Thoracic aorta (tissue), 2 donors: ENCODE results near the gene TBPL2. TPM values are rescaled to one million over a fixed set of nuclear protein-coding genes. Genes with fewer than 3 reads are reported as not detected.

Experiments
- ATAC-seq: fragments of 150-250 bp; one replicate; pipeline ENCODE4 v1.8.0; 2017; ENCODE audit warnings: low read depth; ENCODE audit not compliant: insufficient number of reproducible peaks, low FRiP score
- DNase-seq: peaks from one replicate; pipeline ENCODE4 v3.0.0-alpha.2; 2020; ENCODE audit warnings: low spot score
- H3K27ac ChIP-seq, 2 donors: fragments of 200-600 bp; sonication (generic); 1 replicate in 1 of 2; 2 replicates in 1 of 2; pipeline ENCODE4 v1.5.1; 2016; ENCODE audit warnings: mild to moderate bottlenecking in 2 of 2, moderate library complexity in 2 of 2
- H3K27me3 ChIP-seq: fragments of 200-600 bp; sonication (generic); replicated peaks from 2 replicates; pipeline ENCODE4 v1.6.0; 2016; ENCODE audit warnings: mild to moderate bottlenecking; ENCODE audit not compliant: insufficient read depth
- H3K36me3 ChIP-seq: fragments of 200-600 bp; sonication (generic); one replicate; pipeline ENCODE4 v1.5.1; 2016
- H3K4me1 ChIP-seq, 2 donors: fragments of 200-600 bp; sonication (generic); 1 replicate in 1 of 2; 2 replicates in 1 of 2; pipeline versions ENCODE4 v1.5.1 to v1.6.0; 2016; ENCODE audit warnings: low read depth in 2 of 2, mild to moderate bottlenecking in 1 of 2; ENCODE audit not compliant: control insufficient read depth in 1 of 2
- H3K4me3 ChIP-seq: fragments of 200-600 bp; sonication (generic); 2 replicates; pipeline ENCODE4 v1.5.1; 2016; ENCODE audit warnings: mild to moderate bottlenecking
- H3K9me3 ChIP-seq: fragments of 200-600 bp; sonication (generic); 2 replicates; pipeline ENCODE4 v1.5.1; 2016
- CTCF ChIP-seq: fragments of 200-600 bp; sonication (generic); IDR thresholded peaks from one replicate; pipeline ENCODE4 v1.5.1; 2019; ENCODE audit warnings: antibody characterized with exemption
- total RNA-seq, 2 donors: library from RNA; depleted of rRNA; stranded (reverse); fragments of >200 nt; gene quantifications; one replicate each; pipeline versions ENCODE4 v1.1.0 to v1.2.3, GENCODE V29; 2016

TBPL2 gene
- total RNA-seq, 2 donors from 2014 or later, result not detected

- no peak overlapping the region for H3K4me3 ChIP-seq
- no peaks in the 10 kb centered on the region for H3K36me3 ChIP-seq
- H3K4me1 ChIP-seq, result peaks cover 0 to 9% of the 10 kb centered on the region in 2 donors
- no peaks in the 10 kb centered on the region for H3K9me3 ChIP-seq
- no peak for TF ChIP-seq CTCF
- H3K27me3 ChIP-seq, result no peaks in the 10 kb centered on the region
- DNase-seq, result no peak
- no peak overlapping the region for H3K27ac ChIP-seq
- no peak for ATAC-seq
These were observed 23.6 kb downstream of the TBPL2 start for GRCh38 chr14:55416866-55417265.

- Histone ChIP-seq H3K36me3 (no peaks in the 10 kb centered on the region), H3K27me3 (no peaks in the 10 kb centered on the region), H3K4me1 (peaks cover 12 to 25% of the 10 kb centered on the region in 2 donors), H3K4me3 (no peak overlapping the region), H3K9me3 (no peaks in the 10 kb centered on the region), H3K27ac (no peak overlapping the region)
- no peak for TF ChIP-seq CTCF
- ATAC-seq, result no peak
- no peak for DNase-seq
These were observed 25.9 kb downstream of the TBPL2 start for GRCh38 chr14:55414551-55414950.

GRCh38 chr14:55412676-55413075 lies 27.7 kb downstream of the TBPL2 start:
- H3K27ac ChIP-seq, result no peak overlapping the region
- no peaks in the 10 kb centered on the region for H3K36me3 ChIP-seq
- H3K9me3 ChIP-seq, result no peaks in the 10 kb centered on the region
- no peak for DNase-seq
- TF ChIP-seq CTCF, result no peak
- H3K4me3 ChIP-seq, result no peak overlapping the region
- H3K27me3 ChIP-seq, result no peaks in the 10 kb centered on the region
- ATAC-seq, result no peak
- H3K4me1 ChIP-seq, result peaks cover 15 to 44% of the 10 kb centered on the region in 2 donors

GRCh38 chr14:55411426-55412389 lies 28.7 kb downstream of the TBPL2 start, which contains the start of gene ATG14:
ATG14 (minus strand) TSS chr14:55411830; CDS start chr14:55411822, 8 bp downstream.
- DNase-seq (peak; percentile 50), ATAC-seq (peak; percentile 93)
- no peaks in the 10 kb centered on the region for H3K9me3 ChIP-seq
- peak within 1 kb of the TSS; percentile 87 for H3K4me3 ChIP-seq
- peak within 1 kb of the TSS; percentile 81 to 83 for H3K27ac ChIP-seq
- peaks cover 15 to 50% of the 10 kb centered on the region in 2 donors for H3K4me1 ChIP-seq
- H3K36me3 ChIP-seq, result no peaks in the 10 kb centered on the region
- no peak for TF ChIP-seq CTCF
- no peaks in the 10 kb centered on the region for H3K27me3 ChIP-seq

- H3K27me3 ChIP-seq, result no peaks in the 10 kb centered on the region
- DNase-seq, result no peak
- no peak for TF ChIP-seq CTCF
- no peaks in the 10 kb centered on the region for H3K36me3 ChIP-seq
- H3K27ac ChIP-seq, result peak overlapping the region; percentile 81 to 83
- no peaks in the 10 kb centered on the region for H3K9me3 ChIP-seq
- peaks cover 15 to 57% of the 10 kb centered on the region in 2 donors for H3K4me1 ChIP-seq
- no peak for ATAC-seq
- H3K4me3 ChIP-seq, result peak overlapping the region; percentile 87
These were observed 29.5 kb downstream of the TBPL2 start for GRCh38 chr14:55410876-55411275.
